ENCODE results near the gene XXYLT1.

Gene XXYLT1

DNA sequence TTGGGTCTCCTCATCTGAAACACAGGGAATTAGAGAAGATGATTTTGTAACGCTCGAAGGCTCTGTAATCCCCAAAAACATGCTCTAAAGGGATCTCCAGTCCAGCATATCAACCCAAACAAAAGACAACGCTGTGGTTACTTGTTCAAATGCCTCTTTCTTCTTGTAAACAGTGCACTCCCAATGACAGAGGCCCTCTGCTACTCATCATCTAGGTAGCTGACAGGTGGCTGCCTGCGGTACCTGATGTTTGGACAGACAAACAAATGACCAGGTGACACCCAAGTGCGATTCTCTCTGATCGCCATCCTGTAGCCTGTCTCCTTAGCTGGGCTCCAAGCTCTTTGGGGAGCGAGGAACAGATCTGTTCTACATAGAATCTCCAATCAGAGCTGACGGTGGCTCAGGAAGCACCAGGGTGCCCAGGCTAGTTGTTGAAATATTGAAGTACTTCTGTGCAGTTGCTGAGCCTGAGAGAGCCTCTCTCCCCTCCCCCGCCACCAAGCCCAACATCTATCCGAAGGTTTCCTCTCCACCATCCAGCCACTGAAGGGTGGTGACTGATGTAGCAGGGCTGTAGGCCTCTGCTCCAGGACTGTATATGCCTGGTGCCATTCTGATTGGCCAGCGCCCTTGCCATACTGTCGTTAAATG, 238.7 kb downstream of the XXYLT1 start:
- H3K4me1 ChIP-seq (ENCODE audit: insufficient read depth, low read length, severe bottlenecking): no peaks in the 10 kb centered on the region

DNA sequence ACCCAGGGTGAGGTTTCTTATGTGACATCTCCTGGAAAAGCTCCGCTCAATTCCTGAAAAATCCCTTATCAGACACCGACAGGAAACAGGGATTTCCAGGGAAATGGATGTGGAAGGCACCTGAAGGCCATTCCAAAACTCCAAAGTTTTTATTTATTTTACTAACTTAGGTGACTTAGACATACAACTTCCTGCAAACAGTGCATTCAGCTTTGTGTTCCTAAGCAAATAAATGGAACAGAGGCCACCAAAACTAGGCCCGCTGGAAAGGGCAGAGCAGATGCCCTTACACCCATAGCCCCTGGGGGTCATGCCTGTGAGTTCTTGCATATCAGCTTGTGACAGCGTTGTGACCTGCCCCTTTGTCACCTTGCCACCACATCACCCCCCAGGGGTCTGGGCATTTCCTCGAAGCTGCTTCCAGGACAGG, 239.4 kb downstream of the XXYLT1 start:
- Histone ChIP-seq H3K9ac (ENCODE audit: low read length) (no peak overlapping the region), H3K79me2 (ENCODE audit: insufficient read depth, low read length) (no peaks in the 10 kb centered on the region), H3K9me2 (ENCODE audit: low read depth, low read length) (no peaks in the 10 kb centered on the region), H3K36me3 (ENCODE audit: insufficient read depth, low read length) (no peaks in the 10 kb centered on the region), H3K4me2 (ENCODE audit: low read length) (no peak overlapping the region), H2AFZ (ENCODE audit: low read length) (no peak overlapping the region), H3K27ac (ENCODE audit: low read depth, low read length, poor library complexity, severe bottlenecking) (no peak overlapping the region), H4K20me1 (ENCODE audit: insufficient read depth, low read length) (no peaks in the 10 kb centered on the region), H3F3A (ENCODE audit: insufficient read depth, low read length) (no peaks in the 10 kb centered on the region), H3K27me3 (ENCODE audit: insufficient read depth, low read length) (no peaks in the 10 kb centered on the region; the same call in 1 of the 2 replicates), H3K4me1 (ENCODE audit: insufficient read depth, low read length, severe bottlenecking) (no peaks in the 10 kb centered on the region), H3K4me3 (ENCODE audit: low read depth, low read length, poor library complexity, severe bottlenecking) (no peak overlapping the region), H3K9me3 (ENCODE audit: low read length) (no peaks in the 10 kb centered on the region)
- TF ChIP-seq, protein P1, sequence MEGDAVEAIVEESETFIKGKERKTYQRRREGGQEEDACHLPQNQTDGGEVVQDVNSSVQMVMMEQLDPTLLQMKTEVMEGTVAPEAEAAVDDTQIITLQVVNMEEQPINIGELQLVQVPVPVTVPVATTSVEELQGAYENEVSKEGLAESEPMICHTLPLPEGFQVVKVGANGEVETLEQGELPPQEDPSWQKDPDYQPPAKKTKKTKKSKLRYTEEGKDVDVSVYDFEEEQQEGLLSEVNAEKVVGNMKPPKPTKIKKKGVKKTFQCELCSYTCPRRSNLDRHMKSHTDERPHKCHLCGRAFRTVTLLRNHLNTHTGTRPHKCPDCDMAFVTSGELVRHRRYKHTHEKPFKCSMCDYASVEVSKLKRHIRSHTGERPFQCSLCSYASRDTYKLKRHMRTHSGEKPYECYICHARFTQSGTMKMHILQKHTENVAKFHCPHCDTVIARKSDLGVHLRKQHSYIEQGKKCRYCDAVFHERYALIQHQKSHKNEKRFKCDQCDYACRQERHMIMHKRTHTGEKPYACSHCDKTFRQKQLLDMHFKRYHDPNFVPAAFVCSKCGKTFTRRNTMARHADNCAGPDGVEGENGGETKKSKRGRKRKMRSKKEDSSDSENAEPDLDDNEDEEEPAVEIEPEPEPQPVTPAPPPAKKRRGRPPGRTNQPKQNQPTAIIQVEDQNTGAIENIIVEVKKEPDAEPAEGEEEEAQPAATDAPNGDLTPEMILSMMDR (IDR thresholded peaks at IDR 0.05; ENCODE audit: low read length): no peak
- no peak for TF ChIP-seq EZH2 (IDR thresholded peaks at IDR 0.05; ENCODE audit: borderline replicate concordance, low read length)

More for the DNA sequence above, 238.7 kb downstream of the XXYLT1 start:
- no peak overlapping the region for H2AFZ ChIP-seq (ENCODE audit: low read length)
- no peak overlapping the region for H3K4me3 ChIP-seq (ENCODE audit: low read depth, low read length, poor library complexity, severe bottlenecking)
- no peaks in the 10 kb centered on the region for H3K36me3 ChIP-seq (ENCODE audit: insufficient read depth, low read length)
- no peaks in the 10 kb centered on the region for H4K20me1 ChIP-seq (ENCODE audit: insufficient read depth, low read length)
- H3K9me3 ChIP-seq (ENCODE audit: low read length): no peaks in the 10 kb centered on the region
- H3K27ac ChIP-seq (ENCODE audit: low read depth, low read length, poor library complexity, severe bottlenecking): no peak overlapping the region
- no peak for TF ChIP-seq EZH2 (IDR thresholded peaks at IDR 0.05; ENCODE audit: borderline replicate concordance, low read length)
- TF ChIP-seq, protein P1 (IDR thresholded peaks at IDR 0.05; ENCODE audit: low read length): no peak
- H3K27me3 ChIP-seq (ENCODE audit: insufficient read depth, low read length): no peaks in the 10 kb centered on the region; the same call in 1 of the 2 replicates
- no peaks in the 10 kb centered on the region for H3F3A ChIP-seq (ENCODE audit: insufficient read depth, low read length)
- H3K79me2 ChIP-seq (ENCODE audit: insufficient read depth, low read length): no peaks in the 10 kb centered on the region
- no peak overlapping the region for H3K9ac ChIP-seq (ENCODE audit: low read length)
- no peak overlapping the region for H3K4me2 ChIP-seq (ENCODE audit: low read length)
- H3K9me2 ChIP-seq (ENCODE audit: low read depth, low read length): no peaks in the 10 kb centered on the region

DNA sequence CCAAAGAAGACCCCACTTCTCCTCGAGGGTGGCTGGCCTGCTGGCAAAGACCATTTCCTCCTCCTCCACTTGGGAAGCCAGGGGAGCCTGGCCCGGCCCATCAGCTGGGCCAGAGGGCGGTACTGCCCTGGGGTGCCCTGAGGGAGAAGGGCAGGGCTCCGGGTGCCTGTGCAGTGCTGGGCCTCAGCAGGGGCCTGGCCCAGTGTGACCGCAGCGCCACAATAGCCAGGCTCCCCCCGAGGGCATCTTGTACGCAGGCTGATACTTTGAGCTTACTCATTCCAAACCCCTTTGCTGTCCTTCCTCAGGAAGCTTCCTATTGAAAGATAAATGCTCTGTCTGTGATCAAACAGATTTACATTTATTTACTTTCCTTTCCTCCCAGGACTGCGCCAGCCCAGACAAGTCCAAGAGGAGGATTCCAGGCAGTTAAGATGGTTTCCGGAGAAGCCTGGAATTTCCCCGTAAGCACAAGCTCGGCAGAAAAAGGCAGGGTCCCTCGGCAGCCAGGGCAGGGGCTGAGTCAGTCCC, 240.1 kb downstream of the XXYLT1 start:
- Histone ChIP-seq H3K36me3 (ENCODE audit: insufficient read depth, low read length) (no peaks in the 10 kb centered on the region), H3K4me3 (ENCODE audit: low read depth, low read length, poor library complexity, severe bottlenecking) (no peak overlapping the region), H3F3A (ENCODE audit: insufficient read depth, low read length) (no peaks in the 10 kb centered on the region), H3K9ac (ENCODE audit: low read length) (no peak overlapping the region), H3K79me2 (ENCODE audit: insufficient read depth, low read length) (no peaks in the 10 kb centered on the region), H4K20me1 (ENCODE audit: insufficient read depth, low read length) (no peaks in the 10 kb centered on the region), H3K9me2 (ENCODE audit: low read depth, low read length) (no peaks in the 10 kb centered on the region), H3K27me3 (ENCODE audit: insufficient read depth, low read length) (no peaks in the 10 kb centered on the region; the same call in 1 of the 2 replicates), H3K4me1 (ENCODE audit: insufficient read depth, low read length, severe bottlenecking) (no peaks in the 10 kb centered on the region), H2AFZ (ENCODE audit: low read length) (no peak overlapping the region), H3K9me3 (ENCODE audit: low read length) (no peaks in the 10 kb centered on the region), H3K4me2 (ENCODE audit: low read length) (no peak overlapping the region), H3K27ac (ENCODE audit: low read depth, low read length, poor library complexity, severe bottlenecking) (no peak overlapping the region)
- TF ChIP-seq EZH2 (IDR thresholded peaks at IDR 0.05; ENCODE audit: borderline replicate concordance, low read length): no peak
- TF ChIP-seq, protein P1 (IDR thresholded peaks at IDR 0.05; ENCODE audit: low read length): no peak
